ENCODE measurements around the gene NDUFAF2. TPM values are rescaled to one million over a fixed set of nuclear protein-coding genes. Genes with fewer than 3 reads are reported as not detected.

NDUFAF2 gene
- total and polyA plus RNA-seq, 2 of the 8 experiments (the other 6 are each of a cell fraction or from before 2014, with no cell fraction given) = 10.7 to 46.5 TPM

DNA sequence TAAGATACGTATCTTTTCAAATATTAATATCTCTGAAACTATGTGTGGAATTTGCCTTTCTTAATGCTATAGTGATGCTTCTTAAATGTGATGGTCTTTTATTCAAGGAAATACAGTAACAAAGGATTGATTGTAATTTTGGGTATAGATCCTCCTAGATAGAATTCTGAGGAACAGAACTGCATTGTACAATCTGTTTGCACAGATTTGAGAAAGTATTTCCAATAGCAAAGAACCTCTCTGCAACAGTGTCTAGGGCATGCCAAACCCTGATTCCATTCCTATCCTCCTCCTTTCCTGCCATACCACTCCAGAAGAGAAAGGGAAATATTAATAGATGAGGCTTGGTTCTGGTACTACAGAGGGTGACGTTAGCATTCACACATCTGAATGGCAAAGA is 206.9 kb downstream of the NDUFAF2 start (continued):
- TF ChIP-seq, protein P1, sequence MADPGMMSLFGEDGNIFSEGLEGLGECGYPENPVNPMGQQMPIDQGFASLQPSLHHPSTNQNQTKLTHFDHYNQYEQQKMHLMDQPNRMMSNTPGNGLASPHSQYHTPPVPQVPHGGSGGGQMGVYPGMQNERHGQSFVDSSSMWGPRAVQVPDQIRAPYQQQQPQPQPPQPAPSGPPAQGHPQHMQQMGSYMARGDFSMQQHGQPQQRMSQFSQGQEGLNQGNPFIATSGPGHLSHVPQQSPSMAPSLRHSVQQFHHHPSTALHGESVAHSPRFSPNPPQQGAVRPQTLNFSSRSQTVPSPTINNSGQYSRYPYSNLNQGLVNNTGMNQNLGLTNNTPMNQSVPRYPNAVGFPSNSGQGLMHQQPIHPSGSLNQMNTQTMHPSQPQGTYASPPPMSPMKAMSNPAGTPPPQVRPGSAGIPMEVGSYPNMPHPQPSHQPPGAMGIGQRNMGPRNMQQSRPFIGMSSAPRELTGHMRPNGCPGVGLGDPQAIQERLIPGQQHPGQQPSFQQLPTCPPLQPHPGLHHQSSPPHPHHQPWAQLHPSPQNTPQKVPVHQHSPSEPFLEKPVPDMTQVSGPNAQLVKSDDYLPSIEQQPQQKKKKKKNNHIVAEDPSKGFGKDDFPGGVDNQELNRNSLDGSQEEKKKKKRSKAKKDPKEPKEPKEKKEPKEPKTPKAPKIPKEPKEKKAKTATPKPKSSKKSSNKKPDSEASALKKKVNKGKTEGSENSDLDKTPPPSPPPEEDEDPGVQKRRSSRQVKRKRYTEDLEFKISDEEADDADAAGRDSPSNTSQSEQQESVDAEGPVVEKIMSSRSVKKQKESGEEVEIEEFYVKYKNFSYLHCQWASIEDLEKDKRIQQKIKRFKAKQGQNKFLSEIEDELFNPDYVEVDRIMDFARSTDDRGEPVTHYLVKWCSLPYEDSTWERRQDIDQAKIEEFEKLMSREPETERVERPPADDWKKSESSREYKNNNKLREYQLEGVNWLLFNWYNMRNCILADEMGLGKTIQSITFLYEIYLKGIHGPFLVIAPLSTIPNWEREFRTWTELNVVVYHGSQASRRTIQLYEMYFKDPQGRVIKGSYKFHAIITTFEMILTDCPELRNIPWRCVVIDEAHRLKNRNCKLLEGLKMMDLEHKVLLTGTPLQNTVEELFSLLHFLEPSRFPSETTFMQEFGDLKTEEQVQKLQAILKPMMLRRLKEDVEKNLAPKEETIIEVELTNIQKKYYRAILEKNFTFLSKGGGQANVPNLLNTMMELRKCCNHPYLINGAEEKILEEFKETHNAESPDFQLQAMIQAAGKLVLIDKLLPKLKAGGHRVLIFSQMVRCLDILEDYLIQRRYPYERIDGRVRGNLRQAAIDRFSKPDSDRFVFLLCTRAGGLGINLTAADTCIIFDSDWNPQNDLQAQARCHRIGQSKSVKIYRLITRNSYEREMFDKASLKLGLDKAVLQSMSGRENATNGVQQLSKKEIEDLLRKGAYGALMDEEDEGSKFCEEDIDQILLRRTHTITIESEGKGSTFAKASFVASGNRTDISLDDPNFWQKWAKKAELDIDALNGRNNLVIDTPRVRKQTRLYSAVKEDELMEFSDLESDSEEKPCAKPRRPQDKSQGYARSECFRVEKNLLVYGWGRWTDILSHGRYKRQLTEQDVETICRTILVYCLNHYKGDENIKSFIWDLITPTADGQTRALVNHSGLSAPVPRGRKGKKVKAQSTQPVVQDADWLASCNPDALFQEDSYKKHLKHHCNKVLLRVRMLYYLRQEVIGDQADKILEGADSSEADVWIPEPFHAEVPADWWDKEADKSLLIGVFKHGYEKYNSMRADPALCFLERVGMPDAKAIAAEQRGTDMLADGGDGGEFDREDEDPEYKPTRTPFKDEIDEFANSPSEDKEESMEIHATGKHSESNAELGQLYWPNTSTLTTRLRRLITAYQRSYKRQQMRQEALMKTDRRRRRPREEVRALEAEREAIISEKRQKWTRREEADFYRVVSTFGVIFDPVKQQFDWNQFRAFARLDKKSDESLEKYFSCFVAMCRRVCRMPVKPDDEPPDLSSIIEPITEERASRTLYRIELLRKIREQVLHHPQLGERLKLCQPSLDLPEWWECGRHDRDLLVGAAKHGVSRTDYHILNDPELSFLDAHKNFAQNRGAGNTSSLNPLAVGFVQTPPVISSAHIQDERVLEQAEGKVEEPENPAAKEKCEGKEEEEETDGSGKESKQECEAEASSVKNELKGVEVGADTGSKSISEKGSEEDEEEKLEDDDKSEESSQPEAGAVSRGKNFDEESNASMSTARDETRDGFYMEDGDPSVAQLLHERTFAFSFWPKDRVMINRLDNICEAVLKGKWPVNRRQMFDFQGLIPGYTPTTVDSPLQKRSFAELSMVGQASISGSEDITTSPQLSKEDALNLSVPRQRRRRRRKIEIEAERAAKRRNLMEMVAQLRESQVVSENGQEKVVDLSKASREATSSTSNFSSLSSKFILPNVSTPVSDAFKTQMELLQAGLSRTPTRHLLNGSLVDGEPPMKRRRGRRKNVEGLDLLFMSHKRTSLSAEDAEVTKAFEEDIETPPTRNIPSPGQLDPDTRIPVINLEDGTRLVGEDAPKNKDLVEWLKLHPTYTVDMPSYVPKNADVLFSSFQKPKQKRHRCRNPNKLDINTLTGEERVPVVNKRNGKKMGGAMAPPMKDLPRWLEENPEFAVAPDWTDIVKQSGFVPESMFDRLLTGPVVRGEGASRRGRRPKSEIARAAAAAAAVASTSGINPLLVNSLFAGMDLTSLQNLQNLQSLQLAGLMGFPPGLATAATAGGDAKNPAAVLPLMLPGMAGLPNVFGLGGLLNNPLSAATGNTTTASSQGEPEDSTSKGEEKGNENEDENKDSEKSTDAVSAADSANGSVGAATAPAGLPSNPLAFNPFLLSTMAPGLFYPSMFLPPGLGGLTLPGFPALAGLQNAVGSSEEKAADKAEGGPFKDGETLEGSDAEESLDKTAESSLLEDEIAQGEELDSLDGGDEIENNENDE (IDR thresholded peaks at IDR 0.05; ENCODE audit: insufficient replicate concordance, low read length) = no peak
- TF ChIP-seq EP300 (IDR thresholded peaks at IDR 0.05; ENCODE audit: borderline replicate concordance in 1 of 2, low read depth in 2 of 2, low read length in 2 of 2) (no peak), SP2 (IDR thresholded peaks at IDR 0.05; ENCODE audit: low read length) (no peak), CBX8 (IDR thresholded peaks at IDR 0.05; ENCODE audit: borderline replicate concordance, low read depth, low read length) (no peak), GTF2F1 (IDR thresholded peaks at IDR 0.05; ENCODE audit: borderline replicate concordance, low read depth, low read length) (no peak), CREB1 (IDR thresholded peaks at IDR 0.05) (no peak), POU5F1 (IDR thresholded peaks at IDR 0.05; ENCODE audit: low read depth, low read length) (no peak), CHD2 (IDR thresholded peaks at IDR 0.05; ENCODE audit: low read length) (no peak), SUZ12 (IDR thresholded peaks at IDR 0.05; ENCODE audit: low read length) (no peak)
